Measurements from ENCODE around the gene ARHGAP12.

Gene ARHGAP12

DNA sequence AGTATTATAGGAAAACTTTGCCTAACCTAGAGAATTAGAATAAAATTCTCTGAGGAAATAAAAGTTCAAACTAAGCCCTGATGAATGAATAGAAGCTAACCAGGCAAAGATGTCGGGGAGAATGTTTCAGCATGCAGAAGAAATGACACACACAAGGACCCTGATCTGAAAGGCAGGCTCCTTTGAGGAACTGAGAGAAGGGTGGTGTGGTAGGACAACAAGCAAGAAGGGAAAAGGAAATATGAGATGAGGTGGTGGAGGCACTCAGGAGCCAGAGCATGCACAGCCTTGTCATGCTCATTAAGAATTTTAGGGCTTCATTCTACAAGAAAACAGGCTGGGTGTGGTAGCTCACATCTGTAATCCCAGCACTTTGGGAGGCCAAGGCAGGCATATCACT lies 90.6 kb downstream of the ARHGAP12 start:
- no peaks in the 10 kb centered on the region for H3K9me3 ChIP-seq (ENCODE audit: control insufficient read depth, insufficient read depth, low read length)
- no peak overlapping the region for H3K4me3 ChIP-seq (ENCODE audit: low read length)
- no peaks in the 10 kb centered on the region for H3K27me3 ChIP-seq (ENCODE audit: control insufficient read depth, low read length)
- H3K9me2 ChIP-seq (replicated peaks; ENCODE audit: control insufficient read depth, low read length) = no peaks in the 10 kb centered on the region
- H3K4me2 ChIP-seq (ENCODE audit: low read length) = no peak overlapping the region
- TF ChIP-seq, protein P1, sequence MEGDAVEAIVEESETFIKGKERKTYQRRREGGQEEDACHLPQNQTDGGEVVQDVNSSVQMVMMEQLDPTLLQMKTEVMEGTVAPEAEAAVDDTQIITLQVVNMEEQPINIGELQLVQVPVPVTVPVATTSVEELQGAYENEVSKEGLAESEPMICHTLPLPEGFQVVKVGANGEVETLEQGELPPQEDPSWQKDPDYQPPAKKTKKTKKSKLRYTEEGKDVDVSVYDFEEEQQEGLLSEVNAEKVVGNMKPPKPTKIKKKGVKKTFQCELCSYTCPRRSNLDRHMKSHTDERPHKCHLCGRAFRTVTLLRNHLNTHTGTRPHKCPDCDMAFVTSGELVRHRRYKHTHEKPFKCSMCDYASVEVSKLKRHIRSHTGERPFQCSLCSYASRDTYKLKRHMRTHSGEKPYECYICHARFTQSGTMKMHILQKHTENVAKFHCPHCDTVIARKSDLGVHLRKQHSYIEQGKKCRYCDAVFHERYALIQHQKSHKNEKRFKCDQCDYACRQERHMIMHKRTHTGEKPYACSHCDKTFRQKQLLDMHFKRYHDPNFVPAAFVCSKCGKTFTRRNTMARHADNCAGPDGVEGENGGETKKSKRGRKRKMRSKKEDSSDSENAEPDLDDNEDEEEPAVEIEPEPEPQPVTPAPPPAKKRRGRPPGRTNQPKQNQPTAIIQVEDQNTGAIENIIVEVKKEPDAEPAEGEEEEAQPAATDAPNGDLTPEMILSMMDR (IDR thresholded peaks at IDR 0.05; ENCODE audit: low read depth, low read length, poor library complexity, severe bottlenecking) = no peak
- no peaks in the 10 kb centered on the region for H3F3A ChIP-seq (ENCODE audit: control insufficient read depth, insufficient read depth)
- no peaks in the 10 kb centered on the region for H4K20me1 ChIP-seq (ENCODE audit: control insufficient read depth, insufficient read depth, low read depth, low read length)
- peaks cover 5% of the 10 kb centered on the region; the same call in 1 of the 2 replicates for H3K36me3 ChIP-seq (ENCODE audit: control insufficient read depth, low read length)
- no peaks in the 10 kb centered on the region for H3K4me1 ChIP-seq (ENCODE audit: control insufficient read depth, low read length)
- H3K79me2 ChIP-seq (ENCODE audit: control insufficient read depth, low read length) = no peaks in the 10 kb centered on the region
- H3K27ac ChIP-seq (ENCODE audit: low read depth, low read length) = no peak overlapping the region

DNA sequence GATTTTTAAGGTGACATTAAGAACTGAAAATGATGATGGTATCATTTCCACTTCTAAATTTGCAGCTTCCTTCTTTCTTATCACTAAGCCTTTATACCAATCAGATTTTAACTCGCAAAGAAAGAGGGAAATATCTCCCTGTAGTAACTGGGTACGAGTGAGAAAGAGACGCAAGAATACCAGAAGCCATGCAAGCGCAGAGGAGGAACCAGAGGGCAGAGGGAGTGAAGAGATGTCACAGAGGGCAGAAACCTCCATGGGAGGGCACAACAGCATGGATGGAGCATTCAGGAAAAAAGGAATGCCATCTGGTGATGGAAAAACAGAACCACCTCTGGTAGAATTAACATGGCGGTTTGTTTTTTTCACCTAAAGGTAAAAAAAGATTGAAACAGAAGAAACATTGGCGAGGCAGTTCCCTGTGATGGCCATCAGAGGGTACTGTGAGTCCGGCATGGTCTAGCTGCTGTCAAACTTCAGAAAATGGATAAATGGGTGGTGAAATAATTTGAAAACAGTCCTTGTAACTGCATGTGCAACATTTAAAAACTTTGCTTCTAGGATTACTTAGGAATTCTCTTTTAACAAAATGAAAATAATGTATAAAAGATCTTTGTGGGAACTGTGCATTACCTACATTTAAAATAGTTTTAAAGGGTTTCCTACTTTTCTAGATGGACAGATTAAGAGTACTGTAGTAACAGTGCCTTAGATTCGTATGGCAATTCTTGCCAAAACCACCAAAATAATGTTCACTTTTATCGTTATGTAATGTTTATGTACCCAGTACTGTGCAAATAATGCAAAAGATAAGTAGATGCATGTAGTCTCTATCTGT lies 91.8 kb downstream of the ARHGAP12 start:
- Histone ChIP-seq H3K4me3 (ENCODE audit: low read length) (no peak overlapping the region), H3K27me3 (ENCODE audit: control insufficient read depth, low read length) (no peaks in the 10 kb centered on the region)

DNA sequence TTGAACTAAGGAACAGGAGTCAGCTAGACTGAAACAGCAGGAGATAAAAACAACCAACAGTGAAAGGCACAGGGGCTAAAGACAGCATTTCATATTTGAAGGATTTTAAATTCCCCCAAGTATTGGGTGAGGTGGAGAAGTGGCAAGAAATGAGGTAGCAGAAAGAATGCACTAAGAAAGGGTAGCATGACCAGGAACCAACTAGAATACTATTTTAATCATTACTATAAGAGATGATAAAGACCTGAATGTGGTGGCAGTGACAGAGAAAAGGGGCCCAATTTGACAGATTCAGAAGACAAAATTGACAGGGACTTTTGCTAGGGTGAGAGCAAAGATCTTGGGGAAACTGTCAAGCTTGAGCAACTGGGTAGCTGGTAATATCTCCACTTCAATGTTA lies 94.9 kb downstream of the ARHGAP12 start:
- H3K9me3 ChIP-seq (ENCODE audit: control insufficient read depth, insufficient read depth, low read length) = no peaks in the 10 kb centered on the region
- peaks cover 5% of the 10 kb centered on the region; the same call in 1 of the 2 replicates for H3K36me3 ChIP-seq (ENCODE audit: control insufficient read depth, low read length)
- H3K27ac ChIP-seq (ENCODE audit: low read depth, low read length) = no peak overlapping the region
- TF ChIP-seq, protein P1 (IDR thresholded peaks at IDR 0.05; ENCODE audit: low read depth, low read length, poor library complexity, severe bottlenecking) = no peak
- TF ChIP-seq EZH2phosphoT487 (IDR thresholded peaks at IDR 0.05; ENCODE audit: borderline replicate concordance, low read length) = no peak
- H3K27me3 ChIP-seq (ENCODE audit: control insufficient read depth, low read length) = no peaks in the 10 kb centered on the region
- no peak overlapping the region for H3K4me2 ChIP-seq (ENCODE audit: low read length)
- H3K4me3 ChIP-seq (ENCODE audit: low read length) = no peak overlapping the region
- H4K20me1 ChIP-seq (ENCODE audit: control insufficient read depth, insufficient read depth, low read depth, low read length) = no peaks in the 10 kb centered on the region
- H3K79me2 ChIP-seq (ENCODE audit: control insufficient read depth, low read length) = no peaks in the 10 kb centered on the region
- H3K9me2 ChIP-seq (replicated peaks; ENCODE audit: control insufficient read depth, low read length) = no peaks in the 10 kb centered on the region
- no peaks in the 10 kb centered on the region for H3K4me1 ChIP-seq (ENCODE audit: control insufficient read depth, low read length)
- H3F3A ChIP-seq (ENCODE audit: control insufficient read depth, insufficient read depth) = no peaks in the 10 kb centered on the region

More for the DNA sequence above, 91.8 kb downstream of the ARHGAP12 start:
- no peaks in the 10 kb centered on the region for H3K9me3 ChIP-seq (ENCODE audit: control insufficient read depth, insufficient read depth, low read length)
- H4K20me1 ChIP-seq (ENCODE audit: control insufficient read depth, insufficient read depth, low read depth, low read length) = no peaks in the 10 kb centered on the region
- H3K36me3 ChIP-seq (ENCODE audit: control insufficient read depth, low read length) = peaks cover 5% of the 10 kb centered on the region; the same call in 1 of the 2 replicates
- TF ChIP-seq EZH2phosphoT487 (IDR thresholded peaks at IDR 0.05; ENCODE audit: borderline replicate concordance, low read length) = no peak
- TF ChIP-seq, protein P1 (IDR thresholded peaks at IDR 0.05; ENCODE audit: low read depth, low read length, poor library complexity, severe bottlenecking) = peak; percentile 61
- H3F3A ChIP-seq (ENCODE audit: control insufficient read depth, insufficient read depth) = no peaks in the 10 kb centered on the region
- no peaks in the 10 kb centered on the region for H3K79me2 ChIP-seq (ENCODE audit: control insufficient read depth, low read length)
- H3K4me1 ChIP-seq (ENCODE audit: control insufficient read depth, low read length) = no peaks in the 10 kb centered on the region
- H3K4me2 ChIP-seq (ENCODE audit: low read length) = 0 out of 2 replicates have a peak overlapping the region, but pooled peaks have one; percentile 4
- no peaks in the 10 kb centered on the region for H3K9me2 ChIP-seq (replicated peaks; ENCODE audit: control insufficient read depth, low read length)
- no peak overlapping the region for H3K27ac ChIP-seq (ENCODE audit: low read depth, low read length)
